Lung (tissue), 12 donors: Measurements from ENCODE around the gene DSE. TPM values are rescaled to one million over a fixed set of nuclear protein-coding genes. Genes with fewer than 3 reads are reported as not detected.

Source experiments
- ATAC-seq: fragments of 200-7000 bp; cut with Tn5 transposase; one replicate; pipeline ENCODE4 v1.9.1; 2020; ENCODE audit warnings: moderate number of reproducible peaks; ENCODE audit not compliant: insufficient read depth, low FRiP score
- DNase-seq, 3 donors: peaks; one replicate each; pipeline ENCODE4 v3.0.0-alpha.2; 2013 to 2017
- H3K27ac ChIP-seq, 2 donors: one replicate each; pipeline ENCODE4 v1.5.1; 2013; ENCODE audit warnings: mild to moderate bottlenecking in 2 of 2, moderate library complexity in 2 of 2, control low read depth in 1 of 2, inconsistent platforms in 1 of 2, low read depth in 1 of 2, low read length in 1 of 2
- H3K27me3 ChIP-seq, 3 donors: one replicate each; pipeline ENCODE4 v1.5.1; 2013; ENCODE audit warnings: low read length in 2 of 3; ENCODE audit not compliant: control insufficient read depth in 3 of 3, insufficient read depth in 3 of 3
- H3K36me3 ChIP-seq, 4 donors: one replicate each; pipeline ENCODE4 v1.5.1; 2013; ENCODE audit warnings: low read length in 4 of 4, mild to moderate bottlenecking in 1 of 4, moderate library complexity in 1 of 4; ENCODE audit not compliant: control insufficient read depth in 4 of 4, insufficient read depth in 4 of 4
- H3K4me1 ChIP-seq, 5 donors: one replicate each; pipeline ENCODE4 v1.5.1; 2013; ENCODE audit warnings: low read length in 5 of 5, mild to moderate bottlenecking in 2 of 5, moderate library complexity in 1 of 5; ENCODE audit not compliant: control insufficient read depth in 5 of 5, insufficient read depth in 5 of 5
- H3K4me3 ChIP-seq: one replicate; pipeline ENCODE4 v1.5.1; 2013; ENCODE audit warnings: mild to moderate bottlenecking, control low read depth, moderate library complexity
- H3K9ac ChIP-seq, 2 donors: one replicate each; pipeline ENCODE4 v1.5.1; 2013; ENCODE audit warnings: low read length in 2 of 2, control low read depth in 1 of 2; ENCODE audit not compliant: insufficient read depth in 1 of 2
- H3K9me3 ChIP-seq, 4 donors: one replicate each; pipeline ENCODE4 v1.5.1; 2013; ENCODE audit warnings: low read length in 3 of 4, mild to moderate bottlenecking in 1 of 4, moderate library complexity in 1 of 4; ENCODE audit not compliant: control insufficient read depth in 4 of 4, insufficient read depth in 3 of 4
- WGBS, 2 donors: extraction: QIAGEN DNeasy Blood & Tissue Kit; methylation state at CpG; one replicate each; pipeline ENCODE4 v1.1.7; 2013; 5-methylcytosine and 5-hydroxymethylcytosine counted together
- polyA plus RNA-seq, 2 donors: library from polyadenylated mRNA; stranded (reverse); fragments of 200-250 nt; gene quantifications; one replicate each; pipeline ENCODE4 v1.2.1, GENCODE V29; 2013
- total RNA-seq, 2 donors: library from RNA; depleted of rRNA in 1 of 2; stranded (reverse); fragments of >200 nt in 1 of 2; gene quantifications; one replicate each; pipeline ENCODE4 v1.2.1, GENCODE V29; 2014 to 2021
- TF ChIP-seq, protein P1 (sequence below): IDR thresholded peaks from 2 replicates; pipeline ENCODE4 v1.5.1; 2012; ENCODE audit warnings: mild to moderate bottlenecking; ENCODE audit errors: control extremely low read depth, extremely low read depth
- donor health status: control.
- donor health status: control.
- donor health status: Bipolar disorder and iron deficiency.
- donor health status: healthy.
- donor health status: DM: yes; HTN: yes; CAD: no.

DSE gene
- total and polyA plus RNA-seq, 4 donors, result 5.4 to 46.9 (median 42.4) TPM

DNA sequence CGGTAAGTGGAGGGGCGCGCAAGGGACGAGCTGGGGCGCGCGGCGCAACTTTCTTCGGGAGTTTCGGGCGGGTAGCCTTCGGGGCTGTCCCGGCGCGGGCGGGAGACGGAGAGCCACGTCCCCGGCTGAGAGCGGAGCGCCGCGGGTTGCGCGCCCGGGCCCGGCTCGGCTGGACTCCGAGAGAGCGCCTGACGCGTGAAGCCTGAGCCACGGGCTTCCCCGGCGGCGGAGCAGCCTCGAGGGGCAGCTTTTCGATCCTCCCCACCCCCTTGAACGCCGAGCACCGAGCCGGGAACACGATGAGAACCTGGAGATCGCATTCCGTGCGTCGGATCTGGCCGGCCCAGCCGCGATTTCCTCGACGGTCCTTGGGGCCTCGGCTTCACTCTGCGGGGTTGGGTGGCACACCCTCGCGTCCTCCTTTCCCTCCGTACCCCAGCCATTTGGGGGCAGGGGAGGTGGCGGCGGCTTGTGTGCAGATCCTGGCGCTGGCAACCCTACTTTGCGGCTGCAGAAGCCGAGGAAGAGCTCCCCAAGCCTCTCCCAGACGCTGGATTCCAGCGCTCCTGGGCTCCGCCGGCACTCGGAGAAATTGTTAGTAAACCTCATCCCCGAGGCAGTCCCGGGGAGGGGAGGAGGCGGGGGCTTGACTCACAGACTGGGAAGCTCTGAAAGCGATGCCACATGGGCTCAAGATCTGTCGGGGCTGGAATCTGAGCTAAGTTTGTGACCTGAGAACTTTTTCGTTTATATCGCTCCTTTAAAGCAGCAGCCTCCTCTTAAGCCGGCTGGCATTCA, 572 bp downstream of the DSE start:
- WGBS, 2 donors, result 1% methylated on average over 58 to 75 of the region's 75 CpGs

DNA sequence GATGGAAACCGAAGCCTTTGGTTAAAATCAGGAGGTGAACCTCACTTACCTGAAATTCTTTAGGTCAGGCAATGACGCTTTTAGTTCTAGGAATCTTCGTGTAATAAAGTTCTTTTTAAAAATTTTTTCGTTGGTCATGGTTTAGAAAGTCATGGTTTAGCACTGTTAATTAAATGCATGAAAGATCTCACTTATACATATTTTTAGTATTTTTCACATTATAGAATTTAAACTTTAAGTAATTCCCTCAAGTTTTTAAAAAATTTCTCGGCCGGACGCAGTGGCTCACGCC, 1.1 kb downstream of the DSE start:
- Histone ChIP-seq H3K4me3 (peak overlapping the region; percentile 76), H3K27ac (peak overlapping the region in 1 of 2 donors; percentile 81), H3K36me3 (peaks cover 0 to 3% (median 0%) of the 10 kb centered on the region in 4 donors), H3K9me3 (no peaks in the 10 kb centered on the region), H3K27me3 (no peaks in the 10 kb centered on the region), H3K9ac (peak overlapping the region; percentile 88 to 96), H3K4me1 (peaks cover 0 to 5% (median 2%) of the 10 kb centered on the region in 5 donors)
- WGBS, 2 donors, result 43 to 58% methylated on average over 8 of the region's 8 CpGs
- ATAC-seq, result no peak
- TF ChIP-seq, protein P1, sequence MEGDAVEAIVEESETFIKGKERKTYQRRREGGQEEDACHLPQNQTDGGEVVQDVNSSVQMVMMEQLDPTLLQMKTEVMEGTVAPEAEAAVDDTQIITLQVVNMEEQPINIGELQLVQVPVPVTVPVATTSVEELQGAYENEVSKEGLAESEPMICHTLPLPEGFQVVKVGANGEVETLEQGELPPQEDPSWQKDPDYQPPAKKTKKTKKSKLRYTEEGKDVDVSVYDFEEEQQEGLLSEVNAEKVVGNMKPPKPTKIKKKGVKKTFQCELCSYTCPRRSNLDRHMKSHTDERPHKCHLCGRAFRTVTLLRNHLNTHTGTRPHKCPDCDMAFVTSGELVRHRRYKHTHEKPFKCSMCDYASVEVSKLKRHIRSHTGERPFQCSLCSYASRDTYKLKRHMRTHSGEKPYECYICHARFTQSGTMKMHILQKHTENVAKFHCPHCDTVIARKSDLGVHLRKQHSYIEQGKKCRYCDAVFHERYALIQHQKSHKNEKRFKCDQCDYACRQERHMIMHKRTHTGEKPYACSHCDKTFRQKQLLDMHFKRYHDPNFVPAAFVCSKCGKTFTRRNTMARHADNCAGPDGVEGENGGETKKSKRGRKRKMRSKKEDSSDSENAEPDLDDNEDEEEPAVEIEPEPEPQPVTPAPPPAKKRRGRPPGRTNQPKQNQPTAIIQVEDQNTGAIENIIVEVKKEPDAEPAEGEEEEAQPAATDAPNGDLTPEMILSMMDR, result no peak
- no peak for DNase-seq

More for the DNA sequence above, 572 bp downstream of the DSE start:
- ATAC-seq, result peak; percentile 78
- H3K27me3 ChIP-seq, result no peaks in the 10 kb centered on the region
- peak overlapping the region; percentile 88 to 96 for H3K9ac ChIP-seq
- TF ChIP-seq, protein P1, result no peak
- H3K4me1 ChIP-seq, result peaks cover 0 to 4% (median 2%) of the 10 kb centered on the region in 5 donors
- H3K27ac ChIP-seq, result peak overlapping the region; percentile 81 to 96
- peaks cover 0 to 3% (median 0%) of the 10 kb centered on the region in 4 donors for H3K36me3 ChIP-seq
- peak overlapping the region; percentile 76 for H3K4me3 ChIP-seq
- no peaks in the 10 kb centered on the region for H3K9me3 ChIP-seq
- peak; percentile 89 to 92 (median 90) for DNase-seq

DNA sequence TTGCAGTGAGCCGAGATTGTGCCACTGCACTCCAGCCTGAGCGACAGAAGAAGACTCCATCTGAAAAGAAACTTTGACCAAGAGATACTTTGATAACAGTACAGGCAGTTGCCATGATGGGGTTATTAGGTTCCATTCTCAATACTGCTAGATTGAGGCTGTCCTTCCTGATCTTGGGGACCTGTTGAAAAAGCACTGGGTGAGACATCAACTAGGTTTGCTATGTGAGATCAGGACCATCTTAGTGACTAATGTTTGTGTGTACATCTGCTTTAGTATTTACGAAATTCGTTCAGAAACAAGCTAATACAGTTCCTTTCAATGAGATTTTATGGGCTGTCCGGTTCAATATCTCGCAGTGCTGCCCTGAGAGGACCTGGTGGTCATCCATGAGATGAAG, 2.6 kb downstream of the DSE start:
- 91 to 97% methylated on average over 6 of the region's 6 CpGs for WGBS, 2 donors
- Histone ChIP-seq H3K9me3 (no peaks in the 10 kb centered on the region), H3K9ac (no peak overlapping the region), H3K27me3 (no peaks in the 10 kb centered on the region), H3K36me3 (peaks cover 0 to 3% (median 0%) of the 10 kb centered on the region in 4 donors), H3K4me3 (no peak overlapping the region), H3K4me1 (peaks cover 0 to 10% (median 2%) of the 10 kb centered on the region in 5 donors), H3K27ac (no peak overlapping the region)
- DNase-seq, result no peak
- ATAC-seq, result no peak
- TF ChIP-seq, protein P1, result no peak
